Common myeloid progenitor, CD34-positive (primary cell): ENCODE results near the gene VPS39.

Experiments used
- CTCF ChIA-PET: fragments of 350-600 bp; sonication (Branson Sonifier 250); formaldehyde crosslinking; loops from one replicate; lab custom pipeline; 2021; ENCODE audit warnings: antibody characterized with exemption; lab: Charles Lee
- POLR2A ChIA-PET: fragments of 350-600 bp; sonication (Branson Sonifier 250); formaldehyde crosslinking; loops from one replicate; lab custom pipeline; 2021; ENCODE audit warnings: antibody characterized with exemption; lab: Charles Lee
- DNase-seq, 3 donors: peaks; one replicate each; pipeline versions ENCODE4 v3.0.0 to v3.0.0-alpha.2; 2013
- H3K27ac ChIP-seq, 2 experiments: 1 replicate in 1 of 2; 2 replicates in 1 of 2; pipeline ENCODE4 v1.7.0; 2013; ENCODE audit warnings: inconsistent platforms in 2 of 2, low read length in 2 of 2, mild to moderate bottlenecking in 2 of 2, low read depth in 1 of 2, moderate library complexity in 1 of 2; ENCODE audit not compliant: severe bottlenecking in 2 of 2, insufficient read depth in 1 of 2, poor library complexity in 1 of 2
- H3K27me3 ChIP-seq, 5 experiments: replicated peaks in 2 of 5; 1 replicate in 3 of 5; 2 replicates in 2 of 5; pipeline versions ENCODE4 v1.6.1 to v1.7.0; 2013; ENCODE audit warnings: low read length in 4 of 5, mild to moderate bottlenecking in 2 of 5, moderate library complexity in 2 of 5, inconsistent platforms in 1 of 5; ENCODE audit not compliant: insufficient read depth in 5 of 5, control insufficient read depth in 4 of 5
- H3K36me3 ChIP-seq, 4 experiments: 1 replicate in 2 of 4; 2 replicates in 2 of 4; pipeline versions ENCODE4 v1.6.1 to v1.7.0; 2013; ENCODE audit warnings: low read length in 3 of 4, control low read depth in 1 of 4, mild to moderate bottlenecking in 1 of 4; ENCODE audit not compliant: control insufficient read depth in 4 of 4, insufficient read depth in 4 of 4
- H3K4me1 ChIP-seq, 4 experiments: 1 replicate in 3 of 4; 2 replicates in 1 of 4; pipeline versions ENCODE4 v1.6.1 to v1.7.1; 2013; ENCODE audit warnings: low read length in 3 of 4, mild to moderate bottlenecking in 3 of 4, control low read depth in 1 of 4, inconsistent platforms in 1 of 4, moderate library complexity in 1 of 4; ENCODE audit not compliant: control insufficient read depth in 4 of 4, insufficient read depth in 4 of 4; ENCODE audit errors: control extremely low read depth in 1 of 4
- H3K4me3 ChIP-seq, 7 experiments: 1 replicate in 4 of 7; 2 replicates in 3 of 7; pipeline versions ENCODE4 v1.5.1 to v1.7.0; 2013; ENCODE audit warnings: mild to moderate bottlenecking in 7 of 7, low read length in 6 of 7, moderate library complexity in 6 of 7, inconsistent platforms in 2 of 7, low read depth in 2 of 7, control low read depth in 1 of 7; ENCODE audit not compliant: insufficient read depth in 4 of 7, control insufficient read depth in 1 of 7; ENCODE audit errors: extremely low read depth in 1 of 7
- H3K9me3 ChIP-seq, 5 experiments: 1 replicate in 4 of 5; 2 replicates in 1 of 5; pipeline versions ENCODE4 v1.6.1 to v1.7.1; 2013; ENCODE audit warnings: low read length in 4 of 5, mild to moderate bottlenecking in 2 of 5, inconsistent platforms in 1 of 5, low read depth in 1 of 5, moderate library complexity in 1 of 5; ENCODE audit not compliant: control insufficient read depth in 4 of 5, insufficient read depth in 2 of 5; ENCODE audit errors: control extremely low read depth in 1 of 5
- WGBS: methylation state at CpG from one replicate; pipeline ENCODE4 v1.1.5; 2013; ENCODE audit not compliant: insufficient coverage; 5-methylcytosine and 5-hydroxymethylcytosine counted together

VPS39 gene

DNA sequence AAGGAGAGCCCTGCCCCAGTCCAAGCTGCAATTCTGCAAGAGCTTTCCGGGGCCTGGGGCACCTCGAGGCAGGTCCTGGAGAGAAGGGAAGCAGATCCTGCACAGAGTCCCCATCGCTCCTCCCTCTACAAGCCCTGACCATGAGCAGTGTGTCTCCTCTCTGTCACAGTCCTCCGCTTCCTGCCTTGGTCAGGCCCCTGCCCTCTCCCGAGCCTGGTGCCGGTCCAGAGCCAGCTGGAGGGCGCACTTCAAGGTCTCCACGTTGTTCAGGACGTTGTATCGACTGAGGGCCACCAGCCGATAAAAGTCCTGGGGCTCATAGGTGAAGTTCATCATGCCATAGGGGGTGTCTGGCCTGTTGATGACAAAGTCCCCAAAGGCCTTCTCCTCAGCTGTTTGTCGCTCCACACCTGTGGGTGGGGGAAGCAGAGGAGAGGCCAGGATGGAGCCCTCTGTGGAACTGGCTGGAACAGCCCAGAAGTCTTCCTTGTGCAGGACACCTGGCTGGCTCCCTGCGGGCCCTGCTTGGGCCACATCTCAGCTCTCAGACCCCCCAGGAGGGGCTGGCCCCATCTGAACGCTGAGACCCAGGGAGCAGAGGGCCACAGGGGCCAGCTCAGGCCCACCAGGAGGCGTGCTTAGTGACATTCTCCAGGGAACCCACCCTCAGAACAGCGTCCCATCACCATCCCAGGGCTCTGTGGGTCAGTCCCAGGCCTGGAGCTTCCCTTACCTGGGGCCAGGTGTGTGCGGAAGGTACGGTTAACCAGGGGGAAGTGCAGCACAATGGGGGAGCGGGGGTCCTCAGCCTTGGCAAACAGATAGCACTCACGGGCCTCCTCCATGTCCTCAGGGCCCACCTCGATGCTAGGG lies 66.1 kb downstream of the VPS39 start:
- no peaks in the 10 kb centered on the region for H3K9me3 ChIP-seq
- H3K4me1 ChIP-seq: no peaks in the 10 kb centered on the region
- DNase-seq: no peak
- H3K4me3 ChIP-seq: no peak overlapping the region
- no peaks in the 10 kb centered on the region for H3K27me3 ChIP-seq
- ChIA-PET POLR2A (no interaction called here), CTCF (interaction anchor here (0.8 to 17.8 kb wide), 4 partner anchors 11 to 158 kb away, joined by 3 to 303 read pairs (median 4); no protein-coding TSS in a partner anchor)
- H3K36me3 ChIP-seq: no peaks in the 10 kb centered on the region
- 96% methylated on average over 18 of the region's 21 CpGs for WGBS
- H3K27ac ChIP-seq: no peak overlapping the region

DNA sequence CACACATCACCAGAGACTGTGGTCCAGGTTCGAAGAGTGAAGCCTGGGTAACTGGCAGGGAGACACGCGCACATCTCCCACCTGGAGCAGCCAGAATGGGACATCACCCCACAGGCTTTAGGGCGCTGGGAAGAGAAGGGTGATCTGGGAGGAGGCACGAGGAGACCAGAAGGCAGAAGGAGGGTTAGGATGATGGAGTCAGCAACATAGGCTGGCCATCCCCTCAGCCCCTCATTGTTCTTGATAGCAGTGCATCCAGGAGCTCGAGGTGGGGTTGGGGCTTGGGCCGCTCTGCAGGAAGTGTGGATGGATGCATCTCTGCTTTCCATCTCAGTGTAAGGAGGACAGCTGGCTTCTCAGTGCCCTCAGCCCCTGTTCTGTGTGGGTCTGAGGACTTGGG lies 66.9 kb downstream of the VPS39 start:
- whole genome bisulfite sequencing: 96% methylated on average over 6 of the region's 7 CpGs
- ChIA-PET CTCF (interaction anchor here (1.0 to 17.8 kb wide), 2 partner anchors 10 to 74 kb away, joined by 3 to 303 read pairs; no protein-coding TSS in a partner anchor), POLR2A (no interaction called here)
- Histone ChIP-seq H3K27me3 (no peaks in the 10 kb centered on the region), H3K9me3 (no peaks in the 10 kb centered on the region), H3K36me3 (no peaks in the 10 kb centered on the region), H3K4me3 (no peak overlapping the region), H3K27ac (no peak overlapping the region), H3K4me1 (no peaks in the 10 kb centered on the region)
- DNase-seq: no peak

DNA sequence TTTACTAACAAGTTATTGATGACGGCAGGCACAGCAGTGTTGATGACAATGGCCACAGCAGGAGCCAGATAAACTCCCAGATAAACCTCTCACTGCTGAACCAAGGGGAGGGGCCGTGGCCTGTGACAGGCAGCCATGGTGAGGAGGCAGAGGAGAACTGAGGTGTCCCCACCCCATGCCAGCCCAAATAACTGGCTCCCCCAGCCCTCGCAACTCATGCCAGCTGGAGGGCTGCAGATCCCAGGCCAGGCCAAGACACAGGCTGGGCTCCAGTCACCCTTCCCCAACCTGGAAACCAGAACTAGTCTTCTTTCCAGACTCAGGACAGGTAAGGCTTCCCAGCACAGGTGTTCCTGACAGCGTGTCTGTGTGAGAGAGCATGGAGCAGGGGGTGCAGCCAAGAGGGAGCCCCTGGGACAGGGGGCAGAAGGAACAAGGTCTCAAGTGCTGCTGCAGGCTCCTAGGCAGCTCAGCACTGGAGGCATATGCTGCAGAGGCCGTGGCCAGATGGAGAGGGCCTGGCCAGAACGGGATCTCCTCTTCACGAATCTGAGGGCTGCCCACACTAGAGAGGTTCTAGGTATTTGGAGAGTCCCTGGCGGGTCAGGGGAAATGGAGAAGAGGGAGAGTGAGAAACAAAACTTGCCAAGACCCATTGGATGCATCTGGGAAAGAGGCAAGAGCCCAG lies 67.6 kb downstream of the VPS39 start:
- POLR2A ChIA-PET: no interaction called here
- no peaks in the 10 kb centered on the region for H3K4me1 ChIP-seq
- H3K27ac ChIP-seq: no peak overlapping the region
- DNase-seq: no peak
- no peaks in the 10 kb centered on the region for H3K27me3 ChIP-seq
- H3K9me3 ChIP-seq: no peaks in the 10 kb centered on the region
- H3K36me3 ChIP-seq: no peaks in the 10 kb centered on the region
- WGBS: 93% methylated on average over 5 of the region's 8 CpGs
- CTCF ChIA-PET: interaction anchor here (1.1 to 17.8 kb wide), 5 partner anchors 10 to 159 kb away, joined by 3 to 303 read pairs (median 7); no protein-coding TSS in a partner anchor
- no peak overlapping the region for H3K4me3 ChIP-seq

DNA sequence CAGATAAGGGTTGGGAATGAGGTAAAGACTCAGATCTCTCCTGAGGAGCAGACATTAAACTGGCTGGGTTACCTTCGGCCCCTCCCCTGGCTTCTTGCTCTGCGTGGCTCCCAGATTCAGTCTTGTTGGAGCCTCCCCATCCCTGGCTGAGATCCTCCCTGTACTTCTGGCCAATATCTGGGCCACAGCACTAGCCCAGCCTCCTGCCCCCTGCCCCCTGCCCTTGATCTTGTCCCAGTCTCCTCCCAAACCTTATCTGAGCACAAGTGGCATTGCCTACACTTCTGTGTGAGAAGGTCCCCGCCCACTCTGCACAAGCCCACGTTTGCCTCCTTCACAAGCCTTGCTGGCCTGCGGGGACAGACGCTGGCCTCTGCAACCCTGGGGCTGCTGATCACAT lies 68.5 kb downstream of the VPS39 start:
- no peak for DNase-seq
- Histone ChIP-seq H3K4me1 (no peaks in the 10 kb centered on the region), H3K4me3 (no peak overlapping the region), H3K36me3 (no peaks in the 10 kb centered on the region), H3K27ac (no peak overlapping the region), H3K9me3 (no peaks in the 10 kb centered on the region), H3K27me3 (no peaks in the 10 kb centered on the region)
- ChIA-PET CTCF (interaction anchor here (0.6 to 17.8 kb wide), 9 partner anchors 9 to 306 kb away, joined by 3 to 303 read pairs (median 5); no protein-coding TSS in a partner anchor), POLR2A (no interaction called here)
- WGBS: 85% methylated on average over 6 of the region's 6 CpGs

DNA sequence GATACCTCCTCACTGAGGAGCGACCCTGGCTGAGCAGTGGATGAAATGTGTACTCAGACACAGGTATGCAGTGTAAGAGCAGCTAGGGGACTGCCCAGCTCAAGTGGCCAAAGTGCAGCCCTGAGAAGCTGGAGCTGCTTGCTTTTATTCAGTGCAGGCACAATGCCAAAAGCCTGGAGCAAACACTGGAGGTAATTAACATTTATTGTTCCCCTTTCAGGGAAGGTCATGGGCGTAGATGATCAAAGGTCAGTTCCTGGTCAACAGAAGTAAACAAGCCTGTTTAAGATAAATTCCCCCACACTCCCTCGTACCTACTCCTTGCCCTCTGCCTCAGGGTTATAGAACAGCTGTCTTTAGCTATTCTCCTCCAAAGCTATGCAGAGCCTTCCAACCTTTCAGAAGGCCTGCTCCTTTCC lies 69.1 kb downstream of the VPS39 start:
- Histone ChIP-seq H3K27ac (no peak overlapping the region), H3K36me3 (no peaks in the 10 kb centered on the region), H3K4me3 (no peak overlapping the region), H3K9me3 (no peaks in the 10 kb centered on the region), H3K27me3 (no peaks in the 10 kb centered on the region), H3K4me1 (no peaks in the 10 kb centered on the region)
- WGBS: 100% methylated on average over 3 of the region's 3 CpGs
- ChIA-PET POLR2A (no interaction called here), CTCF (interaction anchor here (0.6 to 17.8 kb wide), 16 partner anchors 9 to 307 kb away, joined by 3 to 303 read pairs (median 5); partner anchors contain the start of gene PLA2G4F)
- DNase-seq: no peak

DNA sequence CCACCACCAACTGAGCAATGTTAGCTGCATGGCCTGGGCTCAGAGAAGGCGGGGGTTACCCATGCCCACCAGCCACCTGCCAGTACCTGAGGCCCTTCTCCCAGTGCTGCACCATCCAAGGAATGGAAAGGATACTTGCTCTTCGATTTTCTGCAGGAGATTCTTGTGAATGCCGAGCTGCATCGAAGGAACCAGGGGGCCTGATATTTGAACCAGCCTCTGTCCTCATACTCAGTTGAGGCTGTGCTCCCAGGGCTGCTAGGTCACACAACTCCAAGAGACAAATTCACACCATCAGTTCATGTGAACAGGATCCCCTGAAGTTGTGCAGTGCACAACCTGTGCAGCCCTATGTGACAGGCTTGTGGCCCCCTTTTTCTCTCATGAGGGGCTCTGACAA lies 69.7 kb downstream of the VPS39 start:
- POLR2A ChIA-PET: no interaction called here
- WGBS: 95% methylated on average over 4 of the region's 4 CpGs

More for the DNA sequence above, 69.7 kb downstream of the VPS39 start:
- H3K4me3 ChIP-seq: no peak overlapping the region
- no peaks in the 10 kb centered on the region for H3K27me3 ChIP-seq
- CTCF ChIA-PET: interaction anchor here (1.0 to 17.8 kb wide), 18 partner anchors 8 to 515 kb away, joined by 3 to 303 read pairs (median 5); partner anchors contain the start of gene PLA2G4F
- no peak for DNase-seq
- no peaks in the 10 kb centered on the region for H3K36me3 ChIP-seq
- no peak overlapping the region for H3K27ac ChIP-seq
- H3K9me3 ChIP-seq: no peaks in the 10 kb centered on the region
- H3K4me1 ChIP-seq: no peaks in the 10 kb centered on the region
